ENCODE measurements around the gene ARID1B. TPM values are rescaled to one million over a fixed set of nuclear protein-coding genes. Genes with fewer than 3 reads are reported as not detected.

Gene ARID1B
- total RNA-seq, 1 donor from 2014 or later: 18.5 TPM

DNA sequence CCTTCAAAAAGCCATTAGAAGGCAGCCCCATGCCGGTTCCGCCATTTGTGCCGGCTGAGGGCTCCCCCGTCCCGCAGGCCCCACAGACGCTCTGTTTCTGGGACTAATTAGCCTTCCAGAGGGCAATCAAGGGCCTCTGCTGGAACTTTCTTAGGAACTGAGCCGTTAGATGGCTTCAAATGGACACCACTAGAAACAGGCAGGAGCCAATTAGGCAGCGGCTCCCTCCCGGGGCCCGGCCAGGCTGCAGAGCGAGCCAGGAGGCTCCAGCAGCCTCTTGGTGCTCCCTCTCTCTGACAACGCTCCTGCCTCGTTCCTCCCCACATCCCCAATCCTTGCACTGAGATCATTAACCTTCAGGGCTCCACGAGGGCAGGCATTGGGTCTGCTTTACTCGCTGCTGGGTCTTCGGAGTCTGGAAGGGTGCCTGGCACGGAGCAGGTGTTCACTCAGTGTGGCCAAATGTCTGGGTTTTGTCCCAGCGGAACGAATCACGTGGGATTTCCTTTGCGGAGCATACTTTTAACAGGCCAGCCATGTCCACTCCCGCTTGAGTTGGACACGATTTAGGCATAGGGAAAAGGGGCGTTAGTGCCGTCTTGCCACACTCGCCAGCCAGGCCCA is 447.9 kb downstream of the ARID1B start:
- TF ChIP-seq, protein P1, sequence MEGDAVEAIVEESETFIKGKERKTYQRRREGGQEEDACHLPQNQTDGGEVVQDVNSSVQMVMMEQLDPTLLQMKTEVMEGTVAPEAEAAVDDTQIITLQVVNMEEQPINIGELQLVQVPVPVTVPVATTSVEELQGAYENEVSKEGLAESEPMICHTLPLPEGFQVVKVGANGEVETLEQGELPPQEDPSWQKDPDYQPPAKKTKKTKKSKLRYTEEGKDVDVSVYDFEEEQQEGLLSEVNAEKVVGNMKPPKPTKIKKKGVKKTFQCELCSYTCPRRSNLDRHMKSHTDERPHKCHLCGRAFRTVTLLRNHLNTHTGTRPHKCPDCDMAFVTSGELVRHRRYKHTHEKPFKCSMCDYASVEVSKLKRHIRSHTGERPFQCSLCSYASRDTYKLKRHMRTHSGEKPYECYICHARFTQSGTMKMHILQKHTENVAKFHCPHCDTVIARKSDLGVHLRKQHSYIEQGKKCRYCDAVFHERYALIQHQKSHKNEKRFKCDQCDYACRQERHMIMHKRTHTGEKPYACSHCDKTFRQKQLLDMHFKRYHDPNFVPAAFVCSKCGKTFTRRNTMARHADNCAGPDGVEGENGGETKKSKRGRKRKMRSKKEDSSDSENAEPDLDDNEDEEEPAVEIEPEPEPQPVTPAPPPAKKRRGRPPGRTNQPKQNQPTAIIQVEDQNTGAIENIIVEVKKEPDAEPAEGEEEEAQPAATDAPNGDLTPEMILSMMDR (conservative IDR thresholded peaks at IDR 0.05; ENCODE audit: low read depth, low read length): no peak
- no peak overlapping the region for H3K4me3 ChIP-seq (ENCODE audit: low read depth, low read length)
- DNase-seq (ENCODE audit: low read depth): no peak

DNA sequence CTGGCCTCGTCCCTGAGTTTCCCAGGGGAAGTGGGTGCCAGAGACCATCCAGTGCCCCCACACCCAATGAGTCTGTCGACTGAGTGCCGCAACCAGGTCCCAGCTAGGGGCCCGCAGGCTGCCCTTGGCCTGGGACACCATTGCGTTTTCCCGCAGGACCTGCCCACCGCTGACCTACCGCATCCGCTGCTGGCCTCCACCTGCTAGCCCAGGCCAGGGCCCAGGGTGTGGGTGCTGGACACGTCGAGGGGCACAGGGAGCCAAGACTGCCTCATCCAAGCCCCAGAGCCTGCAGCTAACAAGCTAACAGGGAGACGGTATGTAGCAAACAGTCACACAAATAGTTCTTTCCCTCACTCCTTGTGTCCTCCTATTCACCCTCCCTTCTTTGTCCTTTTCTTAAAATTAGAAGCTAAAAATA is 448.4 kb downstream of the ARID1B start:
- no peak for DNase-seq (ENCODE audit: low read depth)
- TF ChIP-seq, protein P1 (conservative IDR thresholded peaks at IDR 0.05; ENCODE audit: low read depth, low read length): no peak

DNA sequence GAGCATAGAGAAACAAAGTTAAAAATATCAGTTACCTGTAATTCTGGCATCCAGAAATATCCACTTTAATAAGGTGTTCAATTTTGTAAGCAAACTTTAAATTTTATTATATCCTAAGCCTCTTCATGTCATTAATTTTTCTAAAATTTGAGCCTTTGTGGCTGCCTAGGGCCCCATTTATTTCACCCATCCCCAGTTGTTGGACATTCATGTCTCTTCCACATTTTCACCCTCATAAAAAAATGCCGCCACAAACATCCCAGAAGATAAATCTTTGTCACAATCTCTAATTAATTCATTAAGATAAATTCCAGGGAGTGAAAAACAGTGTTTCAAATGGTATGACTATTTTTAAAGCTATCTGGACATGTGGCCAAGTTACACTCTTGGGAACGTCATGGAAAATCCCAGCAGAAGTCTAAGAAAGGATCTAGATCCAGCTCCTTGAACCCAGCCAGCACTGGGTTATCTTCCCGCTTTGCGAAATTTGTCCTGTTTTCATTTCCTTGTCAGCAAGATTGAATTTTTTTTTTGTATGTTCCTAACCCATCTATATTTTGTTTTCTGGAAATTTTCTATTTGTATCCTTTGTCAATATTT is 448.9 kb downstream of the ARID1B start:
- TF ChIP-seq, protein P1 (conservative IDR thresholded peaks at IDR 0.05; ENCODE audit: low read depth, low read length): no peak
- no peak for DNase-seq (ENCODE audit: low read depth)
- no peak overlapping the region for H3K4me3 ChIP-seq (ENCODE audit: low read depth, low read length)

More for the DNA sequence above, 448.4 kb downstream of the ARID1B start:
- H3K4me3 ChIP-seq (ENCODE audit: low read depth, low read length): no peak overlapping the region

DNA sequence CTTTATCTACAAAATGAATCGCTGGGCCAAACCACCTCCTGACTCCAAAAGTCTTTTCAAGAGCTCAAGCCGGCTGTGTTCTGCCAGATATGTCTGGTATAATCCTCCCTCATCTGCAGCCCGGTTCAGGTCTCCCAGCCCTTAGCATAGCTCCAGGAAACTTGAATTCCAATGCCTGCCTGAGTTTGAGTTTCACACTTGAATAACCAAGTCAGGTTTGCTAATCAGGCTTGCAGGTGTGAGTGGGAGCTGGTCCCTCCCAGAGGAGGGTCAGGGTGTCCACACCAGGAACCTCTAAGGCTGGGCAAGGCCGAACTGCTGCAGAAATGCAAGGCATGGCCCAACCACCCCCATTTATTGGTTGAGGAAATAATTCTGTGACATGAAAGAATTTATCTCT is 449.6 kb downstream of the ARID1B start:
- no peak for DNase-seq (ENCODE audit: low read depth)
- TF ChIP-seq, protein P1 (conservative IDR thresholded peaks at IDR 0.05; ENCODE audit: low read depth, low read length): no peak
- no peak overlapping the region for H3K4me3 ChIP-seq (ENCODE audit: low read depth, low read length)

DNA sequence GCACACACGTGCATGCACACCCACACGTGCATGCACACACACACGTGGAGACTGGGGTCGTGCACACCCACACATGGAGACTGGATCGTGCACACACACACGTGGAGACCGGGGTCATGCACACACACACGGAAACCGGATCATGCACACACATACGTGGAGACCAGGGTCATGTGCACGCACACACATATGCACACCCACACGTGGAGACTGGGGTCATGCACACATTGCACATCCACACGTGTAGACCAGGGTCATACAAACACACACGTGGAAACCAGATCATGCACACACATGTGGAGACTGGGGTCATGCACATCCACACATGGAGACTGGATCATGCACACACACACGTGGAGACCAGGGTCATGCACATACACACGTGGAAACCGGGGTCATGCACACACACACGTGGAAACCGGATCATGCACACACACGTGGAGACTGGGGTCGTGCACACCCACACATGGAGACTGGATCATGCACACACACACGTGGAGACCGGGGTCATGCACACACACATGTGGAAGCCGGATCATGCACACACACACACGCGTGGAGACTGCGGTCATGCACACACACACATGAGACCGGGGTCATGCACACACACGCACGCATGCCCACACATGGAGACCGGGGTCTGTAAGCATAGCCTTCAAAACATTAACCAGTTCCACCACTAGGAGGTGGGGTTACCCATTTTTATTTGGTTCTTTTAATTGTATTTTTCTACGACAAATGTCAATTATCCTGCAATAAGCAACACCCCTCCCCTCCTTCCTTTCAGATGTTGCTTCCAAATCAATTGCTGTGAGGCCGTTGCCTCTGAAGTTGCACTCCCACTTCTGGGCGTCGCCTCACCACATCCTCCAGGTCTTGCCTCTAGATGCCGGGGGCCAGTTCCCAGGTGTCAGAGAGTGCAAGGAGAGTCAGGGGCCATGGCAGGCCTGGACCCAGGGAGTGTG is 450.3 kb downstream of the ARID1B start:
- TF ChIP-seq, protein P1 (conservative IDR thresholded peaks at IDR 0.05; ENCODE audit: low read depth, low read length): peak; percentile 47
- H3K4me3 ChIP-seq (ENCODE audit: low read depth, low read length): no peak overlapping the region
- no peak for DNase-seq (ENCODE audit: low read depth)

GRCh38 chr6:157228426-157229131 is 451.4 kb downstream of the ARID1B start:
- DNase-seq (ENCODE audit: low read depth): no peak
- TF ChIP-seq, protein P1 (conservative IDR thresholded peaks at IDR 0.05; ENCODE audit: low read depth, low read length): no peak
- H3K4me3 ChIP-seq (ENCODE audit: low read depth, low read length): no peak overlapping the region

All from epithelial cell of proximal tubule (primary cell).